Muscle of back (tissue), 11 donors: ENCODE measurements around the gene DTWD2. TPM values are rescaled to one million over a fixed set of nuclear protein-coding genes. Genes with fewer than 3 reads are reported as not detected.
"Not testable (repeated sequence)": the region's sequence is repeated elsewhere in the genome, so short reads cannot be mapped to it uniquely, and the experiment has no call there.

Source experiments
- DNase-seq, 3 donors: peaks; one replicate each; pipeline versions ENCODE4 v3.0.0 to v3.0.0-alpha.2; 2013
- polyA plus RNA-seq, 10 donors: library from polyadenylated mRNA; unstranded; fragments of 120-200 nt; gene quantifications; one replicate each; pipeline ENCODE4 v1.2.1, GENCODE V29; 2013; ENCODE audit not compliant: insufficient read length in 10 of 10

DTWD2 gene
- polyA plus RNA-seq, 10 donors = 4.6 to 11.2 (median 6.8) TPM

DNA sequence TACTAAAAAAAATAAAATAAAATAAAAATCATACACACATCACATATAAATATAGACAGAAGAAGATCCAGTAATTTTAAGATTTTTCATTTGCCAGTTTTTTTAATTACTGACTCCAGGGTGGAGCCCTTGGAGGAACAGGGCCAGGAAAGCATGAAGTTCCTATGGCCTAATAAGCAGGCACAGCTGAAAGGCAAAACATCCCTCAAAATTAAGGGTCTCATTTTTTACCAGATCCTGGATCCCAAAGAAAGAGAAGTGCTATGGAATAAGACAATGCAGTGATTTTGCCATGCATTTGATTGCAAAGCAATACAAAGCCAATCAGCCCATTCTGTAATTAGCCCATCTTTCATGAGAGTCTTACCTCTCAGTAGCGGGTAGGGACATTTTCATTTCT is 11.3 kb upstream of the DTWD2 start:
- no peak for DNase-seq

DNA sequence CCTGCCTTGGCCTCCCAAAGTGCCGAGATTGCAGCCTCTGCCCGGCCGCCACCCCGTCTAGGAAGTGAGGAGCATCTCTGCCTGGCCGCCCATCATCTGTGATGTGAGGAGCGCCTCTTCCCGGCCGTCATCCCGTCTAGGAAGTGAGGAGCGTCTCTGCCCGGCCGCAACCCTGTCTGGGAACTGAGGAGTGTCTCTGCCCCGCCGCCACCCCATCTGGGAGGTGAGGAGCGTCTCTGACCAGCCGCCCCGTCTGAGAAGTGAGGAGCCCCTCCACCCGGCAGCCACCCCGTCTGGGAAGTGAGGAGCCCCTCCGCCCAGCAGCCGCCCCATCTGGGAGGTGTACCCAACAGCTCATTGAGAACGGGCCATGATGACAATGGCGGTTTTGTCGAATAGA is 10.5 kb upstream of the DTWD2 start:
- DNase-seq = not testable (repeated sequence)

DNA sequence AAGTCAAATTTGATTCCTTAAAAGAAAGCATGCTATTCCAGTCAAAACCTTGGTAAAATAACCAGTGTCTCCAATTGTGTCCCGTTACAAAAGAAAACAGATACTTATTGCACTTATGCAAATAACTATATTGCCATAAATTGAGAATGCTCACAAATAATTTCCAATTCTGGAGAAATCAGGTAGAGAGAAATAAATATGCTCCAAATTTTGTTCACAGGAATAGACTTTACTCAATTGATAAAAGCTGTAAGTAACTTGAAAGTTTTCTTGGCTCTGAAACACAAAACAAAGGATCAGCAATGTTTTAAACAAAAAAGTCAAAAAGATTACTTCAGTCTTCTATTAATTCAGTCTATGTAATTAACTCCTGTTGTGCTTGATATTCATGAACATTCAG is 7.8 kb upstream of the DTWD2 start:
- no peak for DNase-seq

DNA sequence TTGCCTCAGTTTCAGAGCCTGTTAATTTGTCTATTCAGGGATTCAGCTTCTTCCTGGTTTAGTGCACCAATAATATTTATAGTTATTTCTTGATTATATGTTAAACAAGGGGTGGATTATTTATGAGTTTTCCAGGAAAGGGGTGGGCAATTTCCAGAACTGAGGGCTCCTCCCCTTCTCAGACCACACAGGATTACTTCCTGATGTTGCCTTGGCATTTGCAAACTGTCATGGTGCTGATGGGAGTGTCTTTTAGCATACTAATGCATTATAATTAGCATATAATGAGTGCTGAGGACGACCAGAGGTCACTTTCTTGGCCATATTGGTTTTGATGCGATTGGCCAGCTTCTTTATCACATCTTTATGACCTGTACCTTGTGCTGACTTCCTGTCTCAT is 6.2 kb upstream of the DTWD2 start:
- no peak for DNase-seq

DNA sequence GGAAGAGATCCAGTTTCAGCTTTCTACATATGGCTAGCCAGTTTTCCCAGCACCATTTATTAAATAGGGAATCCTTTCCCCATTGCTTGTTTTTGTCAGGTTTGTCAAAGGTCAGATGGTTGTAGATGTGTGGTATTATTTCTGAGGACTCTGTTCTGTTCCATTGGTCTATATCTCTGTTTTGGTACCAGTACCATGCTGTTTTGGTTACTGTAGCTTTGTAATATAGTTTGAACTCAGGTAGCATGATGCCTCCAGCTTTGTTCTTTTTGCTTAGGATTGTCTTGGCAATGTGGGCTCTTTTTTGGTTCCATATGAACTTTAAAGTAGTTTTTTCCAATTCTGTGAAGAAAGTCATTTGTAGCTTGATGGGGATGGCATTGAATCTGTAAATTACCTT is 4.8 kb upstream of the DTWD2 start:
- not testable (repeated sequence) for DNase-seq

DNA sequence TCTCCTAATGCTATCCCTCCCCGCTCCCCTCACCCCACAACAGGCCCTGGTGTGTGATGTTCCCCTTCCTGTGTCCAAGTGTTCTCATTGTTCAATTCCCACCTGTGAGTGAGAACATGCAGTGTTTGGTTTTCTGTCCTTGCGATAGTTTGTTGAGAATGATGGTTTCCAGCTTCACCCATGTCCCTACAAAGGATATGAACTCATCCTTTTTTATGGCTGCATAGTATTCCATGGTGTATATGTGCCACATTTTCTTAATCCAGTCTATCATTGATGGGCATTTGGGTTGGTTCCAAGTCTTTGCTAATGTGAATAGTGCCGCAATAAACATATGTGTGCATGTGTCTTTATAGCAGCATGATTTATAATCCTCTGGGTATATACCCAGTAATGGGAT is 3.7 kb upstream of the DTWD2 start:
- not testable (repeated sequence) for DNase-seq

DNA sequence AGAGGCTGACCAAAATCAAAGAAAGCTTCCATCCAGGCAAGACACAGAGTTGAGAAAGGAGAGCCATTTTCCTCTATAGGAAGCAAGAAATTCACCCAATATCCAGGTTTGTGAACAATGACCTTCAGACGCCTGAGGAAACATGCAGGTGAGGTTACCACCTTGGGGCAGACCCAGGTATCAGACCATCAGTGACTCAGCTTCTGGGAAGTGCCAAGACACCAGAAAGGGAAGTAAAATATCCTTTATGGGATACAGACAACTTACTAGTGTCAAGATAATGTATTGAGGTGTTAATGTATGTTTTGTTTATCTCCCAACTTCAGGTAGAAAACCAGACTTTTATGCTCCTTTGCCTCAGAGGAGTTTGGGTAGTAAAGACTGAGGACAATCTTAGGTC is 2.2 kb upstream of the DTWD2 start:
- DNase-seq = no peak

DNA sequence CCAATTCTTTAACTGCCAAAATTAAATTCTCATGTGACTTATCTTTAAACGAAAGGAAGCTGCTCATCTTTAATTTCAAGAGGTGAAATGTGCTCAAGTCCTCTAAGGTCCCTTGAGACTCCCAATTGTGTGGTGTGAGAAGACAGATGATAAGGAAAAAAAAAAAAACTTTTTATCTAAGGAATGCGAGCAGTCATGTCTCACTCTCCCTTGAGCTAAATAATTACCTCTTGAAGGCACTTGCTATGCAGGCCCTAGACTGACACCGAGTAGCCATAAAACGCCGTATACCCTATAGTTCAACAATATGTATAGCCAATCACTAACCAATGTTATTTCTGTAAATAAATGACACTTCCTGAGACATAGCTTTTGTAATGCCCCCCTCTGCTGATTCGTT is 1.5 kb upstream of the DTWD2 start:
- DNase-seq = no peak

DNA sequence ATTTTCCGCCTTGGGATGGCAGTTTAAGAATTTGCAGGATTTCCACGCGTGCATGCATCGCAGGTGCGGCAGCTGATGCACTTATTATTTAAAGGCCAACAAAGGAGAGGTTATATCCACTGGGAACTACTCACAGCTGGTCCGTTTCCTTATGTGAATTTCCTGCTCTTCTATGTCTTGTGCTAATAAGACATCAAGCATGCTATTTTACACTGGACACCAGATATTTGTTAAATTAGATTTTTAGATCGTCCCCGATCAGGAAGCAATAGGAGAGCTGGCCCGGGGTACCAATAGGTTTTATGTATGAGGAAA is 476 bp upstream of the DTWD2 start:
- no peak for DNase-seq

DNA sequence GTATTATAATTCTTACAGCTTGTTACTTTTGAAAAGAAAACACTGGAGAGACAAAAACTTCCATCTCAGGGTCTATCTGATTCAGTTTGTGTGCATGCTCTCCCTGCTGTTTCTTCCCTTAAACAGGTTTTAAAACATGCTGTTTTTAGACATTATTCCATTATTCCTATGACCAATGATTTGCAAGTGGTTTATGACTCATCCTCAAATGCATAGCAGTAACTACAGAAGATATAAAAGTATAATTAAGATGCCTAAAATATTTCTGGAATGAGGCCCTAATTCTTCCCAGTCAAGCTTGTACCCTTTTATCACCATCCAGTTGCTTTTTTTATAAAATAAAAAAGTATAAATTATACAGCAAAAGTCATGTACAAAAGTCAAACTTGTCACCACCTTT is 3.7 kb downstream of the DTWD2 start:
- DNase-seq = peak in 1 of 3 donors; percentile 66

DNA sequence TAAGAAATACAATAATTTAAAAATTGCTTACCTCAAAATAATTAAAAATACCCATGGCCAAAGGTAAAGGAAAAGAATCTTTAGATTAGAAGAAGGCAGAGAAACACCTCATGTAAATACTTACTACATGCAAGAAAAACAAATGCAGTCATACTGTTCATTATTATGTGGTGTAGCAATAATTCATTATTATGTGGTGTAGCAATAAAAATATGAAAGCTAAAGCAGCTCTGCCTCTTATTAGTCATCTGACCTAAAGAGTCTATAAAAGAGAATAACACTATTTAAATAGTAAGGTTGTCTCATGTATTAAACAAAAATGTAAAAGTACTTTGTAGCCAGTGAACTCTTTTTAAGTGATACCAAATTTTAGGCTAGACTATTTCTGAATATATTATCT is 6.6 kb downstream of the DTWD2 start:
- DNase-seq = no peak

DNA sequence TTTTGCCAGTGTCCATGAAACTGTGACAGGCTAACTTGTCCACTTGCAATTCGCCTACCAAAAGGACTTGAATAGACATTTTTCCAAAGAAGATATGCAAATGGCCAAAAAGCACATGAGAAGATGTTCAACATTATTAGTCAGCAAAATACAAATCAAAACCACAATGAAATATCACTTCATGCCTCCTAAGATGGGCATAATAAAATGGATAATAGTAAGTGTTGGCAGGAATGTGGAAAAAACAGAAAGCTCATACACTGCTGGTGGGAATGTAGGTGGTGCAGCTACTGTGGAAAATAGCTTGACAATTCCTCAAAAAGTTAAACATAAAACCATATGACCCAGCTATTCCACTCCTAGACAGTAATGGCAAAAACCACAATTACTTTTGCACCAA is 7.9 kb downstream of the DTWD2 start:
- no peak for DNase-seq

DNA sequence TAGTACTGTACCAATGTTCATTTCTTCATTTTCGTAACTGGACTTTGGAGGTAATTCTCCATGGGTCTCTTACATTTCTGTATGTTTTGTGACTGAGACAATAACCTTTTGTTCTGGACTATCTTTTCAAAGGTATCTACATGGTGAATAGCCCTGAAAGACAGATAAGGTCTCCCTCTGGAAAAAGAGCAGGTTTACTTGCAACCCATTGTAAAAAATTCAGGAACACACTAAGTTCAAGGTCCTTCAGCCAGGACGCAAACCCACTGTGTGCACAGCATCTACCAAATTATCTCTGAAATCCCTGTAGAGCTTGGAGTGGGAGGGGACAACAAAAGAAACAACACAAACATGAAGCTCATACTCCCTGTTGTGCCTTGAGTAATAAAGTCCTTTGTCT is 8.3 kb downstream of the DTWD2 start:
- DNase-seq = no peak

DNA sequence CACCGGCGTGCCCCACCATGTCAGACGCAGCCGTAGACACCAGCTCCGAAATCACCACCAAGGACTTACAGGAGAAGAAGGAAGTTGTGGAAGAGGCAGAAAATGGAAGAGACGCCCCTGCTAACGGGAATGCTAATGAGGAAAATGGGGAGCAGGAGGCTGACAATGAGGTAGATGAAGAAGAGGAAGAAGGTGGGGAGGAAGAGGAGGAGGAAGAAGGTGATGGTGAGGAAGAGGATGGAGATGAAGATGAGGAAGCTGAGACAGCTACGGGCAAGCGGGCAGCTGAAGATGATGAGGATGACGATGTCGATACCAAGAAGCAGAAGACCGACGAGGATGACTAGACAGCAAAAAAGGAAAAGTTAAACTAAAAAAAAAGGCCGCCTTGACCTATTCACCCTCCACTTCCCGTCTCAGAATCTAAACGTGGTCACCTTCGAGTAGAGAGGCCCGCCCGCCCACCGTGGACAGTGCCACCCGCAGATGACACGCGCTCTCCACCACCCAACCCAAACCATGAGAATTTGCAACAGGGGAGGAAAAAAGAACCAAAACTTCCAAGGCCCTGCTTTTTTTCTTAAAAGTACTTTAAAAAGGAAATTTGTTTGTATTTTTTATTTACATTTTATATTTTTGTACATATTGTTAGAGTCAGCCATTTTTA is 14.4 kb downstream of the DTWD2 start:
- not testable (repeated sequence) for DNase-seq

DNA sequence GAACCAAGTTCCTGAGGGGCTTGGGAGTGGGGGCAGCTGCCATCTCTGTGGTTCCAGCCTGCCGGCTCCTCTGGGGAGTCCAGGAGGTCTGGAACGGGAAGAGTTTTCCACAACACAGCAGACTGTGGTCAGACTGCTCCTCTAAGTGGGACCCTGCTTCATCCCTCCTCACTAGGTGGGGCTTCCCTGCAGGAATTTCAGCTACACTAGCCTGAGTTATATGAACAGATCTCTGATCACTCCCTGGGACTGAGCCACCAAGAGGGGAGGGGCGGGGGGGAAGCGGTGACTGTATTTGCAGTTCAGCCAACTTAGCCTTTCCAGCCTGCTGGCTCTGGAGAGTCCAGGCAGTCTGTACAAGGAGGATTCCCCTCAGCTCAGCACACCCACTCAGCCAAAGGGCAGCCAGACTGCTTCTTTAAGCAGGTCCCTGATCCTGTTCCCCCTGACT is 19.4 kb downstream of the DTWD2 start:
- peak in 2 of 3 donors; percentile 58 to 72 for DNase-seq

DNA sequence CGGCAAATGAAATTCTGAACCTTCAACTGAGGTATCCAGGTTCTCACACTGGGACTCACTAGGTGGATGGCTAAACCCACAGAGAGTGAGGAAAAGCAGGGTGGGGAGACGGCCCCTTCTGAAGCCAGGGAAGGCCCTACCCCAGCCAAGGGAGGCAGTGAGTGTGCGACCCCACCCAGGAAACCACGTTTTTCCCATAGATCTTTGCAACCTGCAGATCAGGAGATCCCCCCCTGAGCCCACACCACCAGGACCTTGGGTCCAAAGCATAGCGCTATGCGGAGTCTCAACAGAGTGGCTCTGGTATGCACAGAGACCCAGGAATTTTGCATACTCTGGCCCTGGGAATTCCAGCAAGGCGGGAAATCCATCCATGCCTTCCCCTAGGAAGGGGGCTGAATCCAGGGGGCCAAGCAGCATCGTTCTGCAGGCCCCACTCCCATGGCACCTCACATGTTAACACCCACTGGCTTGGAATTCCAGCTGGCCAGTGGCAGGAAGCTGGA is 19.9 kb downstream of the DTWD2 start:
- no peak for DNase-seq

DNA sequence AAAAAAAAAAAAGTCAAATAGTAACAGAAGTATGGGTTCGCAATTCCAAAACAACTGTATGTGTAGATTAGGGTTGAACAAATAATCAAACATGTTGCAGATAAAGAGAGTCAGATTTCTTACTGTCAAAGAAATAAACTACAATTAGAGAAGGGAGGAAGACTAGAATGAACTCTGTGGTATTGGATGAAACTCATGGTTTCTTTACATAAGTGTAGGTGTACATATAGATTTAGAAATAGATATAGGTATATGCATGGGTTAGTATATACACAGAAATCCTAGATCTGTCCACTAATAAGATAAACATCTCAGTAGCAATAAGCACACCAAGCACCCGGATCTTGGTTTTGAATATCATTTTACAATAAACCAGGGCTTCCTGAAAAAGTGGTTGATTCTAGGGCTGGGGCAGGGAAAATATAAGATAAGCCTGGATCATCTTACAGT is 21.3 kb downstream of the DTWD2 start:
- no peak for DNase-seq

DNA sequence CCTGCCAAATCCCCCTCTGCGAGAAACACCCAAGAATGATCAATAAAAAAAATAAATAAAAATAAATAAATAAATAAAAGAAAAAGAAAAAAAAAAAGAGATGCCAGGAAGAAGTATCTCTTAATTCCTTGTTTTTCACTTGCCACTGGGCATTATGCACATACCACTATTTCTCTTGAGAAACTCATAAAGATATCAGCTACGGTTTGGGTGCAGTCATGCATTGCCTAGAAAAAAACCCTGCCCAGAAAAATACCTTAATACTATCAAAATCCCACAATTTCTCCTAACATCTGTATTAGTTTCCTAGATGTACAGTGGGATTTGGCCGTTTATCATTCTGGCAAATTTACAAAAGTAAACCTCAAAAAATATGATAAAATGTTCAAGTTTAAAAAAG is 22.5 kb downstream of the DTWD2 start:
- DNase-seq = no peak

DNA sequence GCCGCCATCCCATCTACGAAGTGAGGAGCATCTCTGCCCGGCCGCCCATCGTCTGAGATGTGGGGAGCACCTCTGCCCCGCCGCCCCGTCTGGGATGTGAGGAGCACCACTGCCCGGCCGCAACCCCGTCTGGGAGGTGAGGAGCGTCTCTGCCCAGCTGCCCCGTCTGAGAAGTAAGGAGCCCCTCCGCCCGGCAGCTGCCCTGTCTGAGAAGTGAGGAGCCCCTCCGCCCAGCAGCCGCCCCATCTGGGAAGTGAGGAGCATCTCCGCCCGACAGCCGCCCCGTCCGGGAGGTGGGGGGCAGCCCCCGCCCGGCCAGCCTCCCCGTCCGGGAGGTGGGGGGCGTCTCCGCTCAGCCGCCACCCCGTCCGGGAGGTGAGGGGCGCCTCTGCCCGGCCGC is 23.4 kb downstream of the DTWD2 start:
- DNase-seq = not testable (repeated sequence)

DNA sequence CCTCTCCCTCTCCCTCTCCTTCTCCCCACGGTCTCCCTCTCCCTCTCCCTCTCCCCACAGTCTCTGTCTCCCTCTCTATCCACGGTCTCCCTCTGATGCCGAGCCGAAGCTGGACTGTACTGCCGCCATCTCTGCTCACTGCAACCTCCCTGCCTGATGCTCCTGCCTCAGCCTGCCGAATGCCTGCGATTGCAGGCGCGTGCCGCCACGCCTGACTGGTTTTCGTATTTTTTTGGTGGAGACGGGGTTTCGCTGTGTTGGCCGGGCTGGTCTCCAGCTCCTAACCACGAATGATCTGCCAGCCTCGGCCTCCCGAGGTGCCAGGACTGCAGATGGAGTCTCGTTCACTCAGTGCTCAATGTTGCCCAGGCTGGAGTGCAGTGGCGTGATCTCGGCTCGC is 24.0 kb downstream of the DTWD2 start:
- not testable (repeated sequence) for DNase-seq

DNA sequence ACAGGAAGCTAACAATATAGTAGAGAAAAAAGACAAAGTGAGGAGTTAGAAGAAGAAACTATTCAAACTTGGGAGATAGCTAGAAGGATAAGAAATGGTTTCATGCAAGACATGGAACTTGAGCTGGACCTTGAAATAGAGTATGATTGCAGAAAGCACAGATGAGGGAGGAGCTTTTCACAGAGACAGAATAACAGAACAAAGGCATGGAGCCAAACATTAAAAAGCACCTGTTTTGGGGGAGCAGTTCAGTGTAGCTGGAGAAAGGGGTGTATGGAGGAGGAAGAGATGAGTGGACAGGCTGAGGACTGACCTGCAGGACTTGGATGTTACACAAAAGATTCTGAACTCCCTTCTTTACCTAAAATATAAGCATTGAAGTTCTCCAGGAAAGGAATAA is 25.2 kb downstream of the DTWD2 start:
- no peak for DNase-seq

DNA sequence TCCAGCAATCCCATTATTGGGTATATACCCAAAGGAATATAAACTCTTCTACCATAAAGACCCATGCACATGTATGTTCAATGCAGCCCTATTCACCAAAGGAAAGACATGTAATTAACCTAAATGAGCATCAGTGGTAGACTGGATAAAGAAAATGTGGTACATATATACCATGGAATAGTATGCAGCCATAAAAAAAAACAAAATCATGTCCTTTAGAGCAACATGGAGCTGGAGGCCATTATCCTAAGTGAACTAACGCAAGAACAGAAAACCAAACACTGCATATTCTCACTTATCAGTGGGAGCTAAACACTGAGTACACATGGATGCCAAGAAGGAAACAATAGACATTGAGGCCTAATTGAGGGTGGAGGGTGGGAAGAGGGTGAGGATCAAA is 27.8 kb downstream of the DTWD2 start:
- DNase-seq = no peak

DNA sequence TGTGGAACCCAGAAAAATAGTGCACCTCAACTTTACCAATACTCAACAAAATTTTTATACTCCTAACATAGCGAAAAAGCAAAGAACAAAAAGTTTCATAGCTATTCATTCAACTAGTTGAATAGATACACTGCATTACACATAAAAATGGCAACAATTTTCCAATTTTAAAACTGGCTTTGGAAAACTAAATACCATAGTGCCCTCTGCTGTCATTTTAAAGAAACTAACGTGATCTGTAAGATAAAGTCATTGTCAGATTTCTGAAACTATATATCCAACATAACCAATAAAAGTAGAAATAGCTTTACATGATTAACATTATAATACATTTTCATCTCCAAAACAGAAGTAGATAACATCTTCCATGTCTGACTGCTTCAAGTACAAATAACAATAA is 31.6 kb downstream of the DTWD2 start:
- DNase-seq = peak in 2 of 3 donors; percentile 15 to 57

DNA sequence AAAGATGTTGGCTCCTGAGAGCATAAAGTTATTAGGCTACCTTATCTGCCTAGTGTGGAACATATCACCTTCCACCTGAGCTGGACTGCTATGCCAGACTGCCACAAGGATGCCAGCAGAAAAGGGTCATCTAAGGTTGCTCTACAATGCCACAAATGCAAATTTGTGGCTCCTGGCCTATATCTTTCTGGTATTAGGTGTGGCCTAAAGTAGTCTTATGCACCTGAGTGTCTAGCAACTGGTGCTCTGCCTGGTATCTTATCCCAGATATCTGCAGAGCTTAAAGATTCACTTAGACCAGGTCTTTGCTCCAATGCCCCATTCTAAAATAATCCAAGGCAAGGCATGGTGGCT is 34.7 kb downstream of the DTWD2 start:
- no peak for DNase-seq
